SK-N-SH (cell line): Measurements from ENCODE around the gene CHCHD6. TPM values are rescaled to one million over a fixed set of nuclear protein-coding genes. Genes with fewer than 3 reads are reported as not detected.
A peak's percentile ranks its signal among the peaks of the same experiment; 100 is the strongest.

Experiments used
- CTCF ChIA-PET: fragments of 300-600, 350-600 bp; formaldehyde crosslinking; extraction: SDS; loops from one replicate; lab custom pipeline; 2021; lab: Yijun Ruan, JAX
- POLR2A ChIA-PET: fragments of 350-600 bp; sonication (Branson Sonifier 250); formaldehyde crosslinking; extraction: SDS; loops from one replicate; lab custom pipeline; 2020; ENCODE audit warnings: antibody characterized with exemption, inconsistent platforms; lab: Yijun Ruan, JAX
- DNase-seq: peaks from one replicate; pipeline ENCODE4 v3.0.0; 2012
- H2AFZ ChIP-seq: fragments of 200-600 bp; sonication (generic); 2 replicates; pipeline ENCODE4 v1.8.1; 2016; ENCODE audit warnings: antibody characterized with exemption, mild to moderate bottlenecking, low read depth
- H3F3A ChIP-seq: fragments of 200-600 bp; sonication (generic); replicated peaks from 2 replicates; pipeline ENCODE3; 2016; ENCODE audit warnings: antibody characterized with exemption, mild to moderate bottlenecking; ENCODE audit not compliant: insufficient read depth
- H3K27ac ChIP-seq, 2 experiments: fragments of 200-500 bp in 1 of 2; fragments of 200-600 bp in 1 of 2; sonication (Bioruptor generic) in 1 of 2; sonication (generic), shearing (Covaris generic) in 1 of 2; 2 replicates each; pipeline versions ENCODE4 v1.5.1 to v1.6.1; 2014 to 2016; ENCODE audit warnings: low read depth in 2 of 2, inconsistent platforms in 1 of 2, low read length in 1 of 2, mild to moderate bottlenecking in 1 of 2, mixed read lengths in 1 of 2
- H3K27me3 ChIP-seq: fragments of 200-600 bp; sonication (generic), shearing (Covaris generic); 2 replicates; pipeline ENCODE4 v1.6.1; 2016; ENCODE audit warnings: mixed run types; ENCODE audit not compliant: insufficient read depth
- H3K36me3 ChIP-seq, 2 experiments: fragments of 200-500 bp in 1 of 2; fragments of 200-600 bp in 1 of 2; sonication (Bioruptor generic) in 1 of 2; sonication (generic) in 1 of 2; replicated peaks in 1 of 2; 2 replicates each; pipeline versions ENCODE3 to v1.5.1; 2014 to 2016; ENCODE audit warnings: low read length in 1 of 2, mild to moderate bottlenecking in 1 of 2; ENCODE audit not compliant: insufficient read depth in 2 of 2, control insufficient read depth in 1 of 2
- H3K4me1 ChIP-seq, 2 experiments: fragments of 200-500 bp in 1 of 2; fragments of 200-600 bp in 1 of 2; sonication (Bioruptor generic) in 1 of 2; sonication (generic), shearing (Covaris generic) in 1 of 2; 2 replicates each; pipeline versions ENCODE4 v1.5.1 to v1.6.1; 2014 to 2016; ENCODE audit warnings: low read depth in 1 of 2, low read length in 1 of 2, mixed run types in 1 of 2; ENCODE audit not compliant: insufficient read depth in 2 of 2, control insufficient read depth in 1 of 2
- H3K4me2 ChIP-seq: fragments of 200-600 bp; sonication (generic), shearing (Covaris generic); 2 replicates; pipeline ENCODE4 v1.6.1; 2017; ENCODE audit warnings: mixed run types
- H3K4me3 ChIP-seq, 2 experiments: fragments of 200-500 bp in 1 of 2; fragments of 200-600 bp in 1 of 2; sonication (Bioruptor generic) in 1 of 2; sonication (generic), shearing (Covaris generic) in 1 of 2; 2 replicates each; pipeline versions ENCODE4 v1.5.1 to v1.8.1; 2014 to 2016; ENCODE audit warnings: low read depth in 2 of 2, inconsistent platforms in 1 of 2, low read length in 1 of 2, mild to moderate bottlenecking in 1 of 2, mixed read lengths in 1 of 2, moderate library complexity in 1 of 2
- H3K79me2 ChIP-seq: fragments of 200-600 bp; sonication (generic); 2 replicates; pipeline ENCODE4 v1.8.1; 2017; ENCODE audit warnings: mild to moderate bottlenecking; ENCODE audit not compliant: insufficient read depth
- H3K9ac ChIP-seq: fragments of 200-600 bp; sonication (generic); 2 replicates; pipeline ENCODE4 v1.6.1; 2017; ENCODE audit warnings: mixed run types
- H3K9me2 ChIP-seq: fragments of 200-600 bp; sonication (generic); 2 replicates; pipeline ENCODE4 v1.6.1; 2017; ENCODE audit warnings: mixed run types
- H3K9me3 ChIP-seq: fragments of 200-600 bp; sonication (generic); 2 replicates; pipeline ENCODE4 v1.6.1; 2017; ENCODE audit warnings: mixed run types, mild to moderate bottlenecking, moderate library complexity
- H4K20me1 ChIP-seq: fragments of 200-600 bp; sonication (generic); 2 replicates; pipeline ENCODE4 v1.6.1; 2017; ENCODE audit warnings: mild to moderate bottlenecking, mixed run types; ENCODE audit not compliant: insufficient read depth
- CHD2 ChIP-seq: fragments of 150-350 bp; IDR thresholded peaks from 2 replicates; pipeline ENCODE4 v1.6.1; 2018; ENCODE audit warnings: low read length; ENCODE audit not compliant: partially characterized antibody
- FOXJ3 ChIP-seq: sonication (generic); formaldehyde crosslinking; IDR thresholded peaks from 2 replicates; pipeline ENCODE4 v1.5.1; 2020; ENCODE audit warnings: mild to moderate bottlenecking, missing genetic modification reagents
- GATA2 ChIP-seq: sonication (generic); formaldehyde crosslinking; IDR thresholded peaks from 2 replicates; pipeline ENCODE4 v1.5.0; 2020; ENCODE audit warnings: mild to moderate bottlenecking, missing genetic modification reagents
- JUND ChIP-seq: IDR thresholded peaks from 2 replicates; pipeline ENCODE4 v1.4.0; 2012
- NFIC ChIP-seq: IDR thresholded peaks from 2 replicates; pipeline ENCODE4 v1.4.0; 2012; ENCODE audit warnings: borderline replicate concordance
- NRF1 ChIP-seq: IDR thresholded peaks from 2 replicates; pipeline ENCODE4 v1.6.1; 2012; ENCODE audit warnings: low read depth, mild to moderate bottlenecking, low read length
- POLR2AphosphoS5 ChIP-seq: IDR thresholded peaks from 2 replicates; pipeline ENCODE4 v1.6.1; 2012; ENCODE audit warnings: low read depth, low read length
- RCOR1 ChIP-seq: fragments of 150-350 bp; IDR thresholded peaks from 2 replicates; pipeline ENCODE4 v1.6.1; 2017; ENCODE audit warnings: antibody characterized with exemption, low read length
- SMC3 ChIP-seq: IDR thresholded peaks from 2 replicates; pipeline ENCODE4 v1.6.1; 2012; ENCODE audit warnings: low read depth, low read length, improper control_type of control experiment
- TAF1 ChIP-seq: IDR thresholded peaks from 2 replicates; pipeline ENCODE4 v1.6.1; 2012; ENCODE audit warnings: low read depth, mild to moderate bottlenecking, low read length, moderate library complexity, borderline replicate concordance
- TCF12 ChIP-seq: IDR thresholded peaks from 2 replicates; pipeline ENCODE4 v1.4.0; 2012
- TEAD4 ChIP-seq: IDR thresholded peaks from 2 replicates; pipeline ENCODE4 v1.4.0; 2012; ENCODE audit warnings: mild to moderate bottlenecking, borderline replicate concordance; ENCODE audit not compliant: insufficient read depth
- YY1 ChIP-seq: IDR thresholded peaks from 2 replicates; pipeline ENCODE4 v1.4.0; 2012; ENCODE audit warnings: low read depth, mild to moderate bottlenecking
- WGBS: methylation state at CpG from one replicate; pipeline ENCODE4 v1.1.6; 2017; ENCODE audit warnings: low lambda C conversion rate; 5-methylcytosine and 5-hydroxymethylcytosine counted together
- polyA plus RNA-seq, 3 experiments: library from polyadenylated mRNA; depleted of rRNA; stranded (reverse); fragments of >200 nt; gene quantifications; 2 replicates each; pipeline ENCODE4 v1.2.3, GENCODE V29; 2012
- TF ChIP-seq, protein P1 (sequence below): IDR thresholded peaks from 2 replicates; pipeline ENCODE4 v1.6.1; 2012; ENCODE audit warnings: mild to moderate bottlenecking, low read depth, low read length, moderate library complexity
- TF ChIP-seq, protein P2 (sequence below): fragments of 200-600 bp; sonication (generic); IDR thresholded peaks from 2 replicates; pipeline ENCODE4 v1.6.1; 2017; ENCODE audit warnings: antibody characterized with exemption, mild to moderate bottlenecking, moderate library complexity
- TF ChIP-seq, protein P3 (sequence below): fragments of 150-350 bp; IDR thresholded peaks from 2 replicates; pipeline ENCODE4 v1.6.1; 2017; ENCODE audit warnings: antibody characterized with exemption, low read length, low read depth, borderline replicate concordance
- TF ChIP-seq, protein P4 (sequence below): IDR thresholded peaks from 2 replicates; pipeline ENCODE4 v1.4.0; 2012; ENCODE audit warnings: low read depth, borderline replicate concordance

CHCHD6 gene
- polyA plus RNA-seq, 1 of the 3 experiments (the other 2 are of a cell fraction), result 42.5 TPM

DNA sequence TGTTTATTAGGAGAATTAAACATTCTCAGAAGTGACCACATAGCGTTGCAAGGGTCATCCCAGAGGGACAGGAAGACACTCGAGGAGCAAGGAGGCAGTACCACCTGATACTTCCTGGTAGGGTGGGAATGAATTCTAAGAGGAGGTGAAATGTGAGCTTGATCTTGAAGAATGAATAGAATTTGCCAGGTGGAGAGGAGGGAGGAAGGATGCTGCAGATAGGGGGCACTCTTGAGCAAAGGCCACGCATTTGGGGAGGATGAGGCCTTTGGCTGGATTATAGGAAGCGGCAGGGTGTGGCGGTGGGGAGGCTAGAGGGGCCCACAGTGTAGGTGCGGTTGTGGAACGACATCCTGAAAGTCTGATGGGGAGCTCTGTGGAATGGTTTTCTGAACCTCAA lies 33.5 kb downstream of the CHCHD6 start:
- H3K9ac ChIP-seq, result no peak overlapping the region
- H3K9me3 ChIP-seq, result no peaks in the 10 kb centered on the region
- POLR2A ChIA-PET, result no interaction called here
- H2AFZ ChIP-seq, result no peak overlapping the region
- H3K9me2 ChIP-seq, result no peaks in the 10 kb centered on the region
- WGBS, result 95% methylated on average over 7 of the region's 7 CpGs
- no peak overlapping the region for H3K4me3 ChIP-seq
- CTCF ChIA-PET, result interaction anchor here (1.1 to 1.2 kb wide), 3 partner anchors 22 to 80 kb away, joined by 3 read pairs; no protein-coding TSS in a partner anchor
- no peak for DNase-seq
- H3F3A ChIP-seq, result no peaks in the 10 kb centered on the region
- peaks cover 0 to 42% of the 10 kb centered on the region in 2 experiments for H3K36me3 ChIP-seq
- no peaks in the 10 kb centered on the region for H3K79me2 ChIP-seq
- TF ChIP-seq, protein P1, sequence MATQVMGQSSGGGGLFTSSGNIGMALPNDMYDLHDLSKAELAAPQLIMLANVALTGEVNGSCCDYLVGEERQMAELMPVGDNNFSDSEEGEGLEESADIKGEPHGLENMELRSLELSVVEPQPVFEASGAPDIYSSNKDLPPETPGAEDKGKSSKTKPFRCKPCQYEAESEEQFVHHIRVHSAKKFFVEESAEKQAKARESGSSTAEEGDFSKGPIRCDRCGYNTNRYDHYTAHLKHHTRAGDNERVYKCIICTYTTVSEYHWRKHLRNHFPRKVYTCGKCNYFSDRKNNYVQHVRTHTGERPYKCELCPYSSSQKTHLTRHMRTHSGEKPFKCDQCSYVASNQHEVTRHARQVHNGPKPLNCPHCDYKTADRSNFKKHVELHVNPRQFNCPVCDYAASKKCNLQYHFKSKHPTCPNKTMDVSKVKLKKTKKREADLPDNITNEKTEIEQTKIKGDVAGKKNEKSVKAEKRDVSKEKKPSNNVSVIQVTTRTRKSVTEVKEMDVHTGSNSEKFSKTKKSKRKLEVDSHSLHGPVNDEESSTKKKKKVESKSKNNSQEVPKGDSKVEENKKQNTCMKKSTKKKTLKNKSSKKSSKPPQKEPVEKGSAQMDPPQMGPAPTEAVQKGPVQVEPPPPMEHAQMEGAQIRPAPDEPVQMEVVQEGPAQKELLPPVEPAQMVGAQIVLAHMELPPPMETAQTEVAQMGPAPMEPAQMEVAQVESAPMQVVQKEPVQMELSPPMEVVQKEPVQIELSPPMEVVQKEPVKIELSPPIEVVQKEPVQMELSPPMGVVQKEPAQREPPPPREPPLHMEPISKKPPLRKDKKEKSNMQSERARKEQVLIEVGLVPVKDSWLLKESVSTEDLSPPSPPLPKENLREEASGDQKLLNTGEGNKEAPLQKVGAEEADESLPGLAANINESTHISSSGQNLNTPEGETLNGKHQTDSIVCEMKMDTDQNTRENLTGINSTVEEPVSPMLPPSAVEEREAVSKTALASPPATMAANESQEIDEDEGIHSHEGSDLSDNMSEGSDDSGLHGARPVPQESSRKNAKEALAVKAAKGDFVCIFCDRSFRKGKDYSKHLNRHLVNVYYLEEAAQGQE, result no peak
- TF ChIP-seq FOXJ3 (CRISPR knock-in tag), result no peak
- no peak for TF ChIP-seq SMC3
- TF ChIP-seq POLR2AphosphoS5, result no peak
- no peak for TF ChIP-seq YY1
- no peak for TF ChIP-seq TEAD4
- TF ChIP-seq NRF1, result no peak
- TF ChIP-seq TAF1, result no peak
- TF ChIP-seq, protein P2, sequence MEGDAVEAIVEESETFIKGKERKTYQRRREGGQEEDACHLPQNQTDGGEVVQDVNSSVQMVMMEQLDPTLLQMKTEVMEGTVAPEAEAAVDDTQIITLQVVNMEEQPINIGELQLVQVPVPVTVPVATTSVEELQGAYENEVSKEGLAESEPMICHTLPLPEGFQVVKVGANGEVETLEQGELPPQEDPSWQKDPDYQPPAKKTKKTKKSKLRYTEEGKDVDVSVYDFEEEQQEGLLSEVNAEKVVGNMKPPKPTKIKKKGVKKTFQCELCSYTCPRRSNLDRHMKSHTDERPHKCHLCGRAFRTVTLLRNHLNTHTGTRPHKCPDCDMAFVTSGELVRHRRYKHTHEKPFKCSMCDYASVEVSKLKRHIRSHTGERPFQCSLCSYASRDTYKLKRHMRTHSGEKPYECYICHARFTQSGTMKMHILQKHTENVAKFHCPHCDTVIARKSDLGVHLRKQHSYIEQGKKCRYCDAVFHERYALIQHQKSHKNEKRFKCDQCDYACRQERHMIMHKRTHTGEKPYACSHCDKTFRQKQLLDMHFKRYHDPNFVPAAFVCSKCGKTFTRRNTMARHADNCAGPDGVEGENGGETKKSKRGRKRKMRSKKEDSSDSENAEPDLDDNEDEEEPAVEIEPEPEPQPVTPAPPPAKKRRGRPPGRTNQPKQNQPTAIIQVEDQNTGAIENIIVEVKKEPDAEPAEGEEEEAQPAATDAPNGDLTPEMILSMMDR, result peak; percentile 21; the same call in 1 of the 2 replicates
- TF ChIP-seq, all 33 proteins: peak for 1
- Histone ChIP-seq H4K20me1 (no peaks in the 10 kb centered on the region), H3K4me1 (peaks cover 0 to 21% of the 10 kb centered on the region in 2 experiments; a peak in 1 of 4 replicates), H3K27ac (no peak overlapping the region), H3K4me2 (no peak overlapping the region), H3K27me3 (no peaks in the 10 kb centered on the region)

DNA sequence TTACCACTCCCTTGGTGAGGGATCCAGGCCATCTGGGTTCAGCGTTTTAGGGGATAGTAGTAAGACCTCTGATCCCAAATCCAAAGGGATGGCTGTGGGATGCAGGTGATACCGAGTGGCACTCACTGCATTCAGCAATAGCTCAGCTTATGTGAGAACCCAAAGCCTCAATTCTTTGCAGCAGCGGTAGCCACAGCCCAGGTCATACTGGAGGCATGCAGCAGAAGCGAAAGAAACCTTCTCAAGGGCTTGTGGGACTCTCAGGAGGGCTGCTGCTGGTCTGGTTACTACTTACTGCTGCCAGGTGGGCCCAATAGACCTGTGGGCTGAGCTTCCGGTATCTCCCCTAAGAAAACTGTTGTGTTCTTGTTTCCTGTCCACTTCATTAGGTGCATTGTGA lies 38.0 kb downstream of the CHCHD6 start:
- WGBS, result 81% methylated on average over 4 of the region's 5 CpGs
- TF ChIP-seq, protein P3, sequence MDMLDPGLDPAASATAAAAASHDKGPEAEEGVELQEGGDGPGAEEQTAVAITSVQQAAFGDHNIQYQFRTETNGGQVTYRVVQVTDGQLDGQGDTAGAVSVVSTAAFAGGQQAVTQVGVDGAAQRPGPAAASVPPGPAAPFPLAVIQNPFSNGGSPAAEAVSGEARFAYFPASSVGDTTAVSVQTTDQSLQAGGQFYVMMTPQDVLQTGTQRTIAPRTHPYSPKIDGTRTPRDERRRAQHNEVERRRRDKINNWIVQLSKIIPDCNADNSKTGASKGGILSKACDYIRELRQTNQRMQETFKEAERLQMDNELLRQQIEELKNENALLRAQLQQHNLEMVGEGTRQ, result no peak
- TF ChIP-seq, protein P4, sequence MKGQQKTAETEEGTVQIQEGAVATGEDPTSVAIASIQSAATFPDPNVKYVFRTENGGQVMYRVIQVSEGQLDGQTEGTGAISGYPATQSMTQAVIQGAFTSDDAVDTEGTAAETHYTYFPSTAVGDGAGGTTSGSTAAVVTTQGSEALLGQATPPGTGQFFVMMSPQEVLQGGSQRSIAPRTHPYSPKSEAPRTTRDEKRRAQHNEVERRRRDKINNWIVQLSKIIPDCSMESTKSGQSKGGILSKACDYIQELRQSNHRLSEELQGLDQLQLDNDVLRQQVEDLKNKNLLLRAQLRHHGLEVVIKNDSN, result no peak
- TF ChIP-seq YY1, result no peak
- no peak for TF ChIP-seq RCOR1
- TF ChIP-seq, protein P1, result no peak
- TF ChIP-seq GATA2 (CRISPR knock-in tag), result no peak
- TF ChIP-seq TAF1, result no peak
- no peak for TF ChIP-seq JUND
- TF ChIP-seq CHD2, result no peak
- TF ChIP-seq TCF12, result no peak
- TF ChIP-seq NFIC, result no peak

More for the DNA sequence above, 38.0 kb downstream of the CHCHD6 start:
- CTCF ChIA-PET, result interaction anchor here (1.3 to 18.0 kb wide), 3 partner anchors 63 to 802 kb away, joined by 3 to 172 read pairs (median 5); no protein-coding TSS in a partner anchor
- no peak for DNase-seq
- H4K20me1 ChIP-seq, result no peaks in the 10 kb centered on the region
- H3K36me3 ChIP-seq, result peaks cover 0 to 5% of the 10 kb centered on the region in 2 experiments
- peaks cover 0 to 48% of the 10 kb centered on the region in 2 experiments; a peak in 1 of 4 replicates for H3K4me1 ChIP-seq
- H3K4me2 ChIP-seq, result no peak overlapping the region
- no peaks in the 10 kb centered on the region for H3K27me3 ChIP-seq
- no peak overlapping the region for H2AFZ ChIP-seq
- no peaks in the 10 kb centered on the region for H3K79me2 ChIP-seq
- H3K9me3 ChIP-seq, result no peaks in the 10 kb centered on the region
- no peak overlapping the region for H3K27ac ChIP-seq
- no peak overlapping the region for H3K9ac ChIP-seq
- no peak overlapping the region for H3K4me3 ChIP-seq
- POLR2A ChIA-PET, result no interaction called here
- no peaks in the 10 kb centered on the region for H3K9me2 ChIP-seq
- H3F3A ChIP-seq, result no peaks in the 10 kb centered on the region
